Left ventricle myocardium inferior (tissue), 1 donor: Measurements from ENCODE around the gene GPC6. TPM values are rescaled to one million over a fixed set of nuclear protein-coding genes. Genes with fewer than 3 reads are reported as not detected.

Source experiments
- DNase-seq: peaks from one replicate; pipeline ENCODE4 v3.0.0-alpha.2; 2020
- H3K27ac ChIP-seq: fragments of 200-600 bp; replicated peaks from 2 replicates; pipeline ENCODE4 v1.8.0; 2021
- H3K27me3 ChIP-seq: fragments of 200-600 bp; 2 replicates; pipeline ENCODE4 v1.8.0; 2021; ENCODE audit warnings: low read depth
- H3K36me3 ChIP-seq: fragments of 200-600 bp; 2 replicates; pipeline ENCODE4 v1.8.0; 2021
- H3K4me1 ChIP-seq: fragments of 200-600 bp; 2 replicates; pipeline ENCODE4 v1.8.0; 2021
- H3K4me3 ChIP-seq: fragments of 200-600 bp; 2 replicates; pipeline ENCODE4 v1.8.0; 2021; ENCODE audit warnings: mild to moderate bottlenecking, moderate library complexity
- H3K9me3 ChIP-seq: fragments of 200-600 bp; replicated peaks from 2 replicates; pipeline ENCODE4 v1.8.0; 2021
- CTCF ChIP-seq: fragments of 200-600 bp; IDR thresholded peaks from 2 replicates; pipeline ENCODE4 v1.8.0; 2021; ENCODE audit warnings: antibody characterized with exemption, mild to moderate bottlenecking, borderline replicate concordance
- intact Hi-C: fragments of 100-400 bp; cut with micrococcal nuclease; formaldehyde crosslinking; loops from one replicate; pipeline ENCODE4 v1.11.0; 2022
- total RNA-seq: library from RNA; stranded (reverse); fragmentation: NEBNext Ultra II Directional; extraction: Animal tissue kit (Norgen Biotek cat#: 25700); gene quantifications from one replicate; pipeline ENCODE4 v1.2.1, GENCODE V29; 2021
- donor health status: DM: no; HTN: yes; CAD: no; lungs with severe emphysema.

The GPC6 gene
- total RNA-seq, 1 donor from 2014 or later = 1.8 TPM

DNA sequence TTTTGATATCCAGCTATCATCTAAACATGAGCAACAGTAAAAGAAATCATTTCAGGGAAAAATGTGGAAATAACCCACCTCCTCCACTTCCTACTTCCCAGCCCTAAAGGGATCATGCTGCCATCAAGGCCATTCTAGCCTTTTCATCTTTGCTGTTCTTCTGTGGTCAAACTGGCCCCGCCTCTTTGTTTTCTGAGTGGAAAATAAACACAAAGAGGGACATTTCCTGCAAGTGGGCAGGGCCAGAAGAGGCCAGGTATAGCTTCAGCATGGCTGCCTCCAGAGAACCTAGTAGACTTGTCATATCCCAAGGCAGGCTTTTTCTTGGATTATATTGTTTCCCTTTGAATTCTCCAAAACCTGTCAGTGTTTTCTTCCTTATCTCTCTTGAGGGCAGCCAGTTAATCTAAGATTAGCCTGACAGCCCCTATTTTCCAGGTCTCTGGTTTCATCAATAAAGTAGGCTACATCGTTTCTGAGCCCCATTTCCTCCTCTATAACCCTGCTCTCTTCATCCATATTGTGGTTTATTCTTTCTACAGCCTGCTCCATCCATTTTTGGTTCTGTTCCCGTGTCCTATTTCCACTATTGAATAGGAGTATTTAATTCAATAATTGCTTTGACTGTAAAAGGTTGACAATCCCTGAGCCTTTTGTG, 117.6 kb downstream of the GPC6 start:
- Histone ChIP-seq H3K27ac (no peak overlapping the region), H3K27me3 (no peaks in the 10 kb centered on the region), H3K9me3 (peaks cover 10% of the 10 kb centered on the region), H3K4me1 (no peaks in the 10 kb centered on the region), H3K36me3 (no peaks in the 10 kb centered on the region), H3K4me3 (no peak overlapping the region)
- intact Hi-C loops = no loop called here
- TF ChIP-seq CTCF = no peak
- DNase-seq = no peak

DNA sequence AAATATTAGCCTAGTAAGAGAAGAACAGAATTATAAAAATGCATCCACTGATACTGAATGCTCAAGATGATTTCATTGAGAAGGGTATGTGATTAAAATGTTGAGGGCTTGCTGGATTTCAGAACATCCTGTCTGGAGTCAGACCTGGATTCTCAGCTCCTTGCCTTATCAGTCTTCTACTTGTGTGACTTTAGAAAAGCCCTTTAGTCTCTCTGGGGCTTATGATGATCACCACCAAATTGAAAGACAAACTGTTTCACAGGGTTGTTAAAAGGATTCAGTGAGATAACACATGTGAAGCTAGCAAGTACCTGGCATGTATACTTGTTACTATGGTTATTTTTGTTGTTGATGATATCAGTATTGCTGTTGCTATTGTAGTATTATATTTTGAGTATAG, 118.4 kb downstream of the GPC6 start:
- Histone ChIP-seq H3K27me3 (no peaks in the 10 kb centered on the region), H3K27ac (no peak overlapping the region), H3K9me3 (peaks cover 10% of the 10 kb centered on the region), H3K4me3 (no peak overlapping the region), H3K4me1 (no peaks in the 10 kb centered on the region), H3K36me3 (no peaks in the 10 kb centered on the region)
- no peak for TF ChIP-seq CTCF
- no peak for DNase-seq
- intact Hi-C loops = no loop called here

DNA sequence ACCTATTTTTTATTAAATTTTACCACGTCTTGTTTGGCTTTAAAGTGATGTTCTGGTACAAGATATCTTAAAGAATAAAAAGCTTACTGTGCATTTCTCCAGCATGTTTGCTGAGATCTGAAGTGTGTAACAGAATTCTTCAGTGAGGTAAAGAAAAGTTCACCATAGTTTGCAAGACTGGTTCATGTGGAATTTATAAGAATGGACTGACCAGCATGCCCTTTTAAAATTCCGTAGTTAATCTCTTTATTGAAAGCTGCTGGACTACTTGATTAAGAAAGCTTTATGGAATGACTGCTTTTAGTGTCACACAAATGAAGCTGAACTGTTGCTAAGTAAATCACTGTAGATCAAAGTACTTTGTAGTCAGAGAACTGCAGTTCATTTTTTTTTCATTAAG, 119.2 kb downstream of the GPC6 start:
- Histone ChIP-seq H3K4me3 (no peak overlapping the region), H3K36me3 (no peaks in the 10 kb centered on the region), H3K4me1 (no peaks in the 10 kb centered on the region), H3K27me3 (no peaks in the 10 kb centered on the region), H3K27ac (no peak overlapping the region), H3K9me3 (peaks cover 3% of the 10 kb centered on the region)
- intact Hi-C loops = no loop called here
- no peak for DNase-seq
- no peak for TF ChIP-seq CTCF

- Histone ChIP-seq H3K9me3 (no peaks in the 10 kb centered on the region), H3K27me3 (no peaks in the 10 kb centered on the region), H3K4me3 (no peak overlapping the region), H3K4me1 (no peaks in the 10 kb centered on the region), H3K36me3 (no peaks in the 10 kb centered on the region), H3K27ac (no peak overlapping the region)
- intact Hi-C loops = no loop called here
- TF ChIP-seq CTCF = no peak
- no peak for DNase-seq
Measured at GRCh38 chr13:93352616-93353015, 126.0 kb downstream of the GPC6 start.

GRCh38 chr13:93355094-93355493, 128.5 kb downstream of the GPC6 start:
- no peak overlapping the region for H3K4me3 ChIP-seq
- DNase-seq = no peak
- no peak overlapping the region for H3K27ac ChIP-seq
- no peaks in the 10 kb centered on the region for H3K36me3 ChIP-seq
- H3K4me1 ChIP-seq = no peaks in the 10 kb centered on the region
- TF ChIP-seq CTCF = no peak
- no peaks in the 10 kb centered on the region for H3K27me3 ChIP-seq
- no peaks in the 10 kb centered on the region for H3K9me3 ChIP-seq
- intact Hi-C loops = no loop called here

DNA sequence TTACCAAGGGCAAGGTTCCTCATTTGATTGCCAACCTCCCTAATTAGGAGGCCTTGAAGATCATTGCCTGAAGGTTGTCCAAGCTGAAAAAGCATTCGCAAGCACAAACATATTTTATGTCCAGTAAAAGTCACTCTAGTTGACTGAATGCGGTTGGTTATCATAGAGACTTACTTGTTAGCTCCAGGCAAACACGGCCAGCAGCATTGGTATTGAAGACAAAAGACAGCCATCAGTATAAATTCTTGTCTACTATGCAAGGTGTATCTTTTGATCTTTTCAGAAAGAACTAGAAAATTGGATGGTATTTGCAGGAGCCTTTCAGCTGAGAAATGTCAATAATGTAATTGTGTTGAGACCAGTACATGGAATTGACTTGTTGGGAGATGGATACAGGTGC, 129.9 kb downstream of the GPC6 start:
- H3K4me3 ChIP-seq = no peak overlapping the region
- intact Hi-C loops = no loop called here
- no peak overlapping the region for H3K27ac ChIP-seq
- H3K36me3 ChIP-seq = no peaks in the 10 kb centered on the region
- TF ChIP-seq CTCF = no peak
- H3K4me1 ChIP-seq = no peaks in the 10 kb centered on the region
- no peaks in the 10 kb centered on the region for H3K9me3 ChIP-seq
- H3K27me3 ChIP-seq = no peaks in the 10 kb centered on the region
- DNase-seq = no peak
